Measurements from ENCODE around the gene ZNF652.
"Not testable (repeated sequence)": the region's sequence is repeated elsewhere in the genome, so short reads cannot be mapped to it uniquely, and the experiment has no call there.

The ZNF652 gene

GRCh38 chr17:49393491-49394255 is 31.6 kb upstream of the ZNF652 start:
- TF ChIP-seq CTCF (conservative IDR thresholded peaks at IDR 0.05; ENCODE audit: control insufficient read depth, insufficient read depth, low read depth, low read length), result no peak
- DNase-seq (ENCODE audit: low read depth), result no peak
- H3K4me3 ChIP-seq (ENCODE audit: control insufficient read depth, low read depth, low read length), result no peak overlapping the region

GRCh38 chr17:49390548-49391324 is 28.7 kb upstream of the ZNF652 start:
- no peak overlapping the region for H3K4me3 ChIP-seq (ENCODE audit: control insufficient read depth, low read depth, low read length)
- no peak for DNase-seq (ENCODE audit: low read depth)
- no peak for TF ChIP-seq CTCF (conservative IDR thresholded peaks at IDR 0.05; ENCODE audit: control insufficient read depth, insufficient read depth, low read depth, low read length)

GRCh38 chr17:49389514-49390347 is 27.7 kb upstream of the ZNF652 start:
- not testable (repeated sequence) for H3K4me3 ChIP-seq (ENCODE audit: control insufficient read depth, low read depth, low read length)
- DNase-seq (ENCODE audit: low read depth), result peak; percentile 35

GRCh38 chr17:49388692-49389513 is 26.9 kb upstream of the ZNF652 start:
- H3K4me3 ChIP-seq (ENCODE audit: control insufficient read depth, low read depth, low read length), result no peak overlapping the region
- TF ChIP-seq CTCF (conservative IDR thresholded peaks at IDR 0.05; ENCODE audit: control insufficient read depth, insufficient read depth, low read depth, low read length), result no peak
- DNase-seq (ENCODE audit: low read depth), result peak; percentile 41

GRCh38 chr17:49388290-49388640 is 26.2 kb upstream of the ZNF652 start:
- H3K4me3 ChIP-seq (ENCODE audit: control insufficient read depth, low read depth, low read length), result no peak overlapping the region
- no peak for TF ChIP-seq CTCF (conservative IDR thresholded peaks at IDR 0.05; ENCODE audit: control insufficient read depth, insufficient read depth, low read depth, low read length)
- no peak for DNase-seq (ENCODE audit: low read depth)

- H3K4me3 ChIP-seq (ENCODE audit: control insufficient read depth, low read depth, low read length), result no peak overlapping the region
- no peak for DNase-seq (ENCODE audit: low read depth)
- no peak for TF ChIP-seq CTCF (conservative IDR thresholded peaks at IDR 0.05; ENCODE audit: control insufficient read depth, insufficient read depth, low read depth, low read length)
Observed at GRCh38 chr17:49387498-49388289, 25.6 kb upstream of the ZNF652 start.

All from fibroblast of mammary gland (primary cell).